Activated T-cell treated with anti-CD3 and anti-CD28 coated beads for 24 hours (primary cell): Measurements from ENCODE around the gene CLPTM1L.
"Not testable (repeated sequence)": the region's sequence is repeated elsewhere in the genome, so short reads cannot be mapped to it uniquely, and the experiment has no call there.

Source experiments
- DNase-seq: peaks from one replicate; pipeline ENCODE4 v3.0.0-alpha.2; 2020; ENCODE audit warnings: low read depth

Gene CLPTM1L

DNA sequence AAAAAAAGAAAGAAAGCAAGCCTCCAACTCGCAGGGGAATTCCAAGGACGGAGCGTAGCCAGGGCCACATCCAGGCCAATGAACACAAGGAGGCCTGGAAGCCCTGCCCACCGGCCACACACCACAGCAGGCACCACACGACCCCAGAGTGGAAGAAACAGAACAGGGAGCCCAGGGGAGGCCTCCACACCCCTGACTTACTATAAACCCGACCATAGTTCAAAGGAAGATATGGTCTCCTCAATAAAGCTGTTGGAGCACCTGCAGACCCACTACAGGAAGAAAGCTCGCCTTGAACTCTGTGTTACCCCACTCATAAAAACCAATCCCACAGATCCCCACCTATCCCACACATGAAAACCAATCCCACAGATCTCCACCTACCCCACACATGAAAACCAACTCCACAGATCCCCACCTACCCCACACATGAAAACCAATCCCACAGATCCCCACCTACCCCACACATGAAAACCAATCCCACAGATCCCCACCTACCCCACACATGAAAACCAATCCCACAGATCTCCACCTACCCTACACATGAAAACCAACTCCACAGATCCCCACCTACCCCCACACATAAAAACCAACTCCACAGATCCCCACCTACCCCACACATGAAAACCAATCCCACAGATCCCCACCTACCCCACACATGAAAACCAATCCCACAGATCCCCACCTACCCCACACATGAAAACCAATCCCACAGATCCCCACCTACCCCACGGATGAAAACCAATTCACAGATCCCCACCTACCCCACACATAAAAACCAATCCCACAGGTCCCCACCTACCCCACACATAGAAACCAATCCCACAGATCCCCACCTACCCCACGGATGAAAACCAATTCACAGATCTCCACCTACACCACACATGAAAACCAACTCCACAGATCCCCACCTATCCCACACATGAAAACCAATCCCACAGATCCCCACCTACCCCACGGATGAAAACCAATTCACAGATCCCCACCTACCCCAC, 69.2 kb downstream of the CLPTM1L start:
- DNase-seq: not testable (repeated sequence)

DNA sequence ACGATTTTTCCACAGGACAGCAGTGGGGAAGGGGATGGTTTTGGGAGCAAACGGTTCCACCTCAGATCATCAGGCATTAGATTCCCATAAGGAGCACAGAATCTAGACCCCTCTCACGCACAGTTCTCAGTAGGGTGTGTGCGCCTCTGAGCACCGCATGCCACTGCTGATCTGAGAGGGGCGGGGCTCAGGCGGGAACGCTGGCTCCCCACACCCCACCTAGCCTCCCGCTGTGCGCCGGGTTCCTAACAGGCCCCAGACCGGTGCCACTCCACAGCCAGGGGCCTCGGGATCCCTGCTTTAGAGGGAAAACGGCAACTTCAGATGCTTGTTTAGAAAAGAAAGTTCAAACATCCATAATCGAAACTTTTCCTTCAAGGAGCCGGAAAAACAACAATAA, 70.4 kb downstream of the CLPTM1L start:
- no peak for DNase-seq

DNA sequence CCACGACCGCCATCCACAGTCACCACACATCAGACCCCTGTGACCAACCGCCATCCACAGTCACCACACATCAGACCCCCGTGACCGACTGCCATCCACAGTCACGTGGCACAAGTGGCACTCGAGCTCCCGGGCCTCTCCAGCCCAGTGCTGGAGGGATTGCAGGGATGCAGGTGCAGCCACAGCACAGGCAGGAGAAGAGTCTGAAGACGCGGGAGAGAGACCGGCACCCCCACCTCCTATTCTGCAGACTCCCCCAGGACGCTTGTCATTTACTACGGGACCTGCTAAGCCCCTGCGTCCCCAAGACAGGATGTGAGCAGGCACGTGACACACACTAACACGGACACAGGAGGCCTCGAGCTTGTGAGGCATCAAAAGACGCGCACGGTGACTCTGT, 71.2 kb downstream of the CLPTM1L start:
- no peak for DNase-seq

DNA sequence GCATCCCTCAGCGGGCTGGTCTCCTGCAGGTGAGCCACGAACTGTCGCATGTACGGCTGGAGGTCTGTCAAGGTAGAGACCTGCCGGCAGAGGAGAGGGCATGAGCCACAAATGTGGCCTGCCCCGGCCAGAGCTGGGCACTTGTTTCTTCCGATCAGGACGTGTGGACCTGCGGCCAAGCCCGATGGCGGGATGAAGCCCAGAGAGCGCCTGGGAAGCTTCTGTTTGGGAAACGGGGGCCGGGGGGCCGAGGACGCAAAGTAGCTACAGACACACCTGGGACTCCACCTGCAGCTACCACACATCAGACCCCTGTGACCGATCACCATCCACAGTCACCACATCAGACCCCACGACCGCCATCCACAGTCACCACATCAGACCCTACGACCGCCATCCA, 72.7 kb downstream of the CLPTM1L start:
- no peak for DNase-seq

DNA sequence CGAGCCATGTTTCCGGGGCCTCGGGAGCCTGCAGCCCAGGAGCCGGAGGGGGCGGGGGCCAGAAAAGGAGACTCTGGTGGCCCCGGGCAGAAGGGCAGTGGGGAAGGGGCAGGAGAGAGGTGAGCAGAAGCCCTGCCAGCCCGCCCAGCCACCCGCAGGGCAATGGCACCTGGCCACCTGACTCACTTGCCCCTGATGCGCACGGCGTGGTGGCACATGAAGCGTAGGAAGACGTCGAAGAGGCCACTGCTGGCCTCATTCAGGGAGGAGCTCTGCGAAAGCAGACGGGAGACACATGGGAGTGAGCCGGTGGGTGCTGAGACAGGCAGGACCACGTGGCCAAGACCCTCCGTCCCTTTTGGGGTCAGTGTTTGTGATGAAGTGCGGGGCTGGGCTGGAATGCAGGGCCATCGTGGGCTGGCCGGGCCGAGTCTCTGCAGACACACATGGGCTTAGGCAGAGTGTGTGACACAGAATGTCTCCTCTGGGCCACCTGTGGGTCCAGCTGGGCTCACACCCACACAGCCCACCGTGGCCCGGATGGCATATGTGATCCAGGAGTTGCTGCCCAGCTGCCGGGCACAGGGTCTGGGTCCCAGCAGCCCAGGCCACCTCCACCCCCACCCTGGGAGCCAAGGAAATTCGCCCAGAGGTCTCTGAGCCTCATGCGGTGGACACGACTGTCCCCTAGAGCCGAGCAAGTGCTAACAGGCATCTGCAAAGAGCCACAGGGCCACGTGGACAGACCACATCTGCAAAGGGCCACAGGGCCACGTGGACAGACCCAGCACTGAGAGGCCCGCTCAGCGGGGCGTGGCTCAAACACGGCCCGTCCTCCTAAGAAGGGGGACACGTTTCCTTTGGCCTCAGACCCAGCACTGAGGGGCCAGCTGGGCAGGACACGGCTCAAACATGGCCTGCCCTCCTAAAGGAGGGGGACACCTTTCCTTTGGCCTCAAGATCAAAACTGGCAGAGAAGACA, 73.7 kb downstream of the CLPTM1L start:
- no peak for DNase-seq

DNA sequence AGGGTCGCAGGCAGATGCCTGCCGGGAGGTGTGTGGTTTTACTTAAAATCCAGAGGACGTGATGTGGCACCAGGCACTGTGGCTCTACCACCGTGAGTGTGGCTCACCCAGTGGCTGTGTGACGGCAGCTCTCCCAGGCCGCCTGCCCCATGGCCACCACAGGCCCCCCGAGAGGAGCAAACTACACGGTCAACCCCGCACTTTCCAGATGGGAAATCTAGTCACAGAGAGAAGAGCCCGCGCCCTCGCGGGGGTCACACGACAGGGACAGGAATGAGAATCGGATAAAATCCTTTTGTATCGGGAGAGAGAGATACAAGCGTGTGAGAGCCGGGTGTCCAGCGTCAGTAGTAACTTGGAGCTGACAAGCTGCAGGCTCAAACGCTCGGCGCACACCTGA, 74.5 kb downstream of the CLPTM1L start:
- DNase-seq: no peak

DNA sequence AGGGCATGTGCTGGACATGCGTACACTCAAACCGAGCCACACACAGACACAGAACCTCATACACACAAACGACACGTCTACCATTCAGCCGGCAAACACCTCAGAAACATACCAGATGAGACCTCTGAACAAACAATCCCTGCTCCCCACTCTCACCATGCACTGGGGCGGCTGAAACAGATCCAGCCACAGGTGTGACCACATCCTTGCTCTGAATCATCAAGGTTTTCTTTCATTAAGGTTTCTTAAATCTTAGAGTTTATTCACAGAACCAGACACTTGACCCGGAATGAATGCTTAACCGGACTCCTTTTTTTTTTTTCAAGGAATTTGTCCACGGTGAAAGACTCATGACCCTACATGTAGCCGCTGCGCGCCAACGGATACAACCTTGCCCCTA, 76.2 kb downstream of the CLPTM1L start:
- peak; percentile 14 for DNase-seq

DNA sequence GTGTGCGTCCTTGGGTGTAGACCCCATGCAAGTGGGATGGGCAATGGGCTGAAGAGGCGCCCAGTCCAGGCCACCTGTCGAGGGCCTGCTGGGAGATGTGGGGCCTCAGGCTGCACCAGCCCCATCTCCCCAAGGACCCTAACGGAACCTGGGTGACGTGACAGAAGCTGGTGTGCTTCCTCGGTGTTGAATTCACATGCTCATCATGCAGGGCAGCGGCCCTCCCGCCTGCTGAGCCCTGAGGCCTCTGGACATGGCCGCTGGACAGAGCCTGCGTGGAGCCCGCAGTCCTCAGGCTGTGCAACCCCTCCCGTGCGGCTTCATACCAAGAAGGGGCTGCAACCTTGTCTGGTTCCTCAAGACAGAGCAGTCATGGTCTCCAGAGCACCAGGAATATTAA, 76.8 kb downstream of the CLPTM1L start:
- no peak for DNase-seq
